ENCODE measurements around the gene VDAC1. TPM values are rescaled to one million over a fixed set of nuclear protein-coding genes. Genes with fewer than 3 reads are reported as not detected.

Gene VDAC1
- total RNA-seq, 2 experiments from 2014 or later, result 46.8 to 50.9 TPM

DNA sequence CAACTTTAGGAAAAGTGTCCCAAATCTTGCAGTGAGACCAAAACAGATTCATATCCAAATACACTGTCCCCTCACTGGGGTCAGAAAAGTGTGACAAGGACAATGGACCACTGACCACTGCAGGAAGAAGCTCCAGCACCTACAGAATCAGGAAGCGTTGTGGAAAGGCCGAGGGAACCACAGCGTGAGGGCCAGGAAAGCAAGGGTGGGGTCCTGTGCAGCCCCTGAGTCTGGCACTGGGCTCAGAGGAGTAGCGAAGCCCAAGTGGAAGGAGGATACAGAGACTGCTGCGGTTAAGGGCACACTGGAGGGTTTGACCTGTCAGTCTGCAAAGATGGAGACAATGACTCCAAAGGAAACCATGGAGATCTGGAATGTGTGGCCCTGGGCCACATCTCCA is 73.2 kb downstream of the VDAC1 start:
- intact Hi-C loops (cut with DNase I, micrococcal nuclease), result no loop called here
- POLR2A ChIA-PET, result no interaction called here
- Mint-ChIP-seq H3K36me3 (ENCODE audit: low read depth) (no peaks in the 10 kb centered on the region), H3K27me3 (no peaks in the 10 kb centered on the region), H3K4me3 (no peak overlapping the region), H3K4me1 (ENCODE audit: low read depth) (peaks cover 25% of the 10 kb centered on the region), H3K27ac (no peak overlapping the region), H3K9me3 (no peaks in the 10 kb centered on the region)
- H3K36me3 ChIP-seq (ENCODE audit: insufficient read depth, low read length), result no peaks in the 10 kb centered on the region
- no peak overlapping the region for H3K27ac ChIP-seq (ENCODE audit: low read depth in 1 of 2, low read length in 2 of 2)
- no peak for DNase-seq
- TF ChIP-seq, protein P1, sequence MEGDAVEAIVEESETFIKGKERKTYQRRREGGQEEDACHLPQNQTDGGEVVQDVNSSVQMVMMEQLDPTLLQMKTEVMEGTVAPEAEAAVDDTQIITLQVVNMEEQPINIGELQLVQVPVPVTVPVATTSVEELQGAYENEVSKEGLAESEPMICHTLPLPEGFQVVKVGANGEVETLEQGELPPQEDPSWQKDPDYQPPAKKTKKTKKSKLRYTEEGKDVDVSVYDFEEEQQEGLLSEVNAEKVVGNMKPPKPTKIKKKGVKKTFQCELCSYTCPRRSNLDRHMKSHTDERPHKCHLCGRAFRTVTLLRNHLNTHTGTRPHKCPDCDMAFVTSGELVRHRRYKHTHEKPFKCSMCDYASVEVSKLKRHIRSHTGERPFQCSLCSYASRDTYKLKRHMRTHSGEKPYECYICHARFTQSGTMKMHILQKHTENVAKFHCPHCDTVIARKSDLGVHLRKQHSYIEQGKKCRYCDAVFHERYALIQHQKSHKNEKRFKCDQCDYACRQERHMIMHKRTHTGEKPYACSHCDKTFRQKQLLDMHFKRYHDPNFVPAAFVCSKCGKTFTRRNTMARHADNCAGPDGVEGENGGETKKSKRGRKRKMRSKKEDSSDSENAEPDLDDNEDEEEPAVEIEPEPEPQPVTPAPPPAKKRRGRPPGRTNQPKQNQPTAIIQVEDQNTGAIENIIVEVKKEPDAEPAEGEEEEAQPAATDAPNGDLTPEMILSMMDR (IDR thresholded peaks at IDR 0.05), result no peak
- ATAC-seq (ENCODE audit: poor library complexity), result no peak
- H3K4me3 ChIP-seq (ENCODE audit: low read length), result no peak overlapping the region
- no peaks in the 10 kb centered on the region for H3K27me3 ChIP-seq (ENCODE audit: control insufficient read depth in 1 of 2, insufficient read depth in 2 of 2, low read length in 2 of 2)
- H3K9me3 ChIP-seq (ENCODE audit: control insufficient read depth in 1 of 2, insufficient read depth in 1 of 2, low read length in 2 of 2), result peaks cover 0 to 13% of the 10 kb centered on the region in 2 experiments
- CTCF ChIA-PET, result no interaction called here
- H3K4me1 ChIP-seq (ENCODE audit: insufficient read depth, low read length), result peaks cover 21% of the 10 kb centered on the region

DNA sequence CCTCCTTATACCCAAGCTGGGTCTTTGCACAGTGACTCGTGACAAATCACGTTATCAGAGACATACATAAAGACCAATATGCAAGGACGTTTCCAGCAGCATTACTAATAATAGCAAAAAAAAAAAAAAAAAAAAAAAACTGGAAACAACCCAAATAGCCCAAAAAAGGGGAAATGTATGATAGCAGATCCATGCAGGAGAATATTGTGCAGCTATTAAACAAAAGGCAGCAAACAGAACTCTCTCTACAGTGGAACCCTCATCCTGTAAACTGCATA is 74.0 kb downstream of the VDAC1 start:
- Histone ChIP-seq H3K4me1 (ENCODE audit: insufficient read depth, low read length) (peaks cover 21% of the 10 kb centered on the region), H3K9me3 (ENCODE audit: control insufficient read depth in 1 of 2, insufficient read depth in 1 of 2, low read length in 2 of 2) (peaks cover 0 to 8% of the 10 kb centered on the region in 2 experiments), H3K4me3 (ENCODE audit: low read length) (peak overlapping the region; percentile 55), H3K27me3 (ENCODE audit: control insufficient read depth in 1 of 2, insufficient read depth in 2 of 2, low read length in 2 of 2) (no peaks in the 10 kb centered on the region), H3K27ac (ENCODE audit: low read depth in 1 of 2, low read length in 2 of 2) (peak overlapping the region in 1 of 2 donors; percentile 44), H3K36me3 (ENCODE audit: insufficient read depth, low read length) (no peaks in the 10 kb centered on the region)
- ATAC-seq (ENCODE audit: poor library complexity) (no peak), DNase-seq (no peak)
- ChIA-PET CTCF (interaction anchor here (0.6 to 0.7 kb wide), 2 partner anchors 24 to 444 kb away, joined by 3 read pairs; no protein-coding TSS in a partner anchor), POLR2A (interaction anchor here (0.9 to 2.0 kb wide), 2 partner anchors 8 to 38 kb away, joined by 3 to 7 read pairs; partner anchors contain the start of gene C5orf15)
- Mint-ChIP-seq H3K27me3 (no peaks in the 10 kb centered on the region), H3K9me3 (no peaks in the 10 kb centered on the region), H3K4me1 (ENCODE audit: low read depth) (peaks cover 25% of the 10 kb centered on the region), H3K36me3 (ENCODE audit: low read depth) (no peaks in the 10 kb centered on the region), H3K27ac (peak overlapping the region; percentile 93), H3K4me3 (peak overlapping the region; percentile 86)
- TF ChIP-seq, protein P1 (IDR thresholded peaks at IDR 0.05), result no peak
- intact Hi-C loops (cut with DNase I, micrococcal nuclease), result no loop called here

DNA sequence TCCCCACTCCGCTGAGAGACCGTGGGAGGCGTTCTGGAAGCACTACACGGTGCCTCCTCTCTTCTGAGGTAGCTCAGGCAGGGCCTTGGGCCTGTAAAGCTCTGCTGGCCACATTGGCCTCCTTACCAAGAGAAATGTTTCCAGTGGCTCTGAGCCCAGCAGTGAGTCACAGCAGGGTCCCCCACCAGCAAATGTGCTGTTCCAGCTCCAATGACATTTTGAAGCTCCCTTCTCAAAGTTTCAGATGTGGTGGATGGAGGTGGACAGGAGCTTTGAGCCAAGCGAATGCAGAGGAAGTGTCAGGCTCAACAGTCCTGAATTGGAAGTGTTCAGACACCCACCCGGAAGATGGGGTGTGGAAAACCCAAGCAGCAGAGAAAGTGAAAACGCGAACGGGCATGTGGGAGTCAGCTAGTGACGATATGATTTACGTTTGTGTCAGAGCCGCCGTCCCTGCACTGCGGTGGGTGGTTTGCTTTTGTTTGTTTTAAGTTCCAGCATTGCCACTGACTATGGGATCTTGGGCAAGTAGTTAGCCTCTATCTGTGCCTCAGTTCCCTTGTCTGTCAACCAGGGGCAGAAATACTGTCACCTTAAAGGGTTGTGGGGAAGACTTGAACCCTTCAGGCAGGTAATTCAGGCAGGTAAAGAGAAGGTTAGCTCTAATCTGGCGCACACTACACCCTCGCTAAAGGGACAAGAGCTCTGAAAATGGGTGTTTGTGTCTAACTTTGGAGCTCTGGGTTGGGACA is 74.5 kb downstream of the VDAC1 start:
- Histone ChIP-seq H3K4me3 (ENCODE audit: low read length) (peak overlapping the region; percentile 55), H3K36me3 (ENCODE audit: insufficient read depth, low read length) (no peaks in the 10 kb centered on the region), H3K27ac (ENCODE audit: low read depth in 1 of 2, low read length in 2 of 2) (peak overlapping the region in 1 of 2 donors; percentile 44), H3K4me1 (ENCODE audit: insufficient read depth, low read length) (peaks cover 21% of the 10 kb centered on the region), H3K9me3 (ENCODE audit: control insufficient read depth in 1 of 2, insufficient read depth in 1 of 2, low read length in 2 of 2) (peaks cover 0 to 3% of the 10 kb centered on the region in 2 experiments), H3K27me3 (ENCODE audit: control insufficient read depth in 1 of 2, insufficient read depth in 2 of 2, low read length in 2 of 2) (no peaks in the 10 kb centered on the region)
- intact Hi-C loops (cut with DNase I, micrococcal nuclease), result no loop called here
- TF ChIP-seq, protein P1 (IDR thresholded peaks at IDR 0.05), result no peak
- peaks cover 25% of the 10 kb centered on the region for H3K4me1 Mint-ChIP-seq (ENCODE audit: low read depth)
- H3K27ac Mint-ChIP-seq, result peak overlapping the region; percentile 93
- no peaks in the 10 kb centered on the region for H3K27me3 Mint-ChIP-seq
- H3K4me3 Mint-ChIP-seq, result peak overlapping the region; percentile 86
- ATAC-seq (ENCODE audit: poor library complexity), result peak; percentile 86
- ChIA-PET CTCF (interaction anchor here (0.6 to 0.8 kb wide), 4 partner anchors 10 to 443 kb away, joined by 3 read pairs; no protein-coding TSS in a partner anchor), POLR2A (interaction anchor here (0.9 to 2.0 kb wide), 2 partner anchors 9 to 38 kb away, joined by 3 to 7 read pairs; partner anchors contain the start of gene C5orf15)
- H3K9me3 Mint-ChIP-seq, result no peaks in the 10 kb centered on the region
- H3K36me3 Mint-ChIP-seq (ENCODE audit: low read depth), result no peaks in the 10 kb centered on the region
- peak; percentile 15 to 80 (median 46) for DNase-seq
